NCI-H128 (cell line): ENCODE measurements around the gene HOXD1.

Experiments
- DNase-seq: peaks from one replicate; lab custom pipeline; 2025; ENCODE audit not compliant: unreplicated experiment; lab: John Stamatoyannopoulos, UW

HOXD1 gene

DNA sequence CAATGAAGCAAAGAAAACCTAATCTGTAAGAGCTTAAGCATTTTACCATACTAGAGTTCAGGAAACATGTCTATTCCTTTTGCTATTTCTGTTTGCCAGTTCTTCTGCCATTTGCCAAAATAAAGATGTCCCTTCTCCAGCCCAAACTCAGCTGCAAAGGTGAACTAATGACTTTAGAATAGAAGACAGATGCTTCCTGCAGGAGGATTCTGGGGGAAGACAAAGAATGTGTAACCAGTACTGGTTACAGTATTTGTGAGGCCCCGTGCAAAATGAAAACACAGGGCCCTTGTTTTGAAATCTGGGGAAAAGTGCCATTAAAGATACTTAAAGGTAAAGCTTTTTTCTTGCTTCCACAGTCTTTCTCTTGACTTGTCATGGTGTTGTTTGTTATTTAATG lies 46.5 kb downstream of the HOXD1 start:
- DNase-seq = no peak

DNA sequence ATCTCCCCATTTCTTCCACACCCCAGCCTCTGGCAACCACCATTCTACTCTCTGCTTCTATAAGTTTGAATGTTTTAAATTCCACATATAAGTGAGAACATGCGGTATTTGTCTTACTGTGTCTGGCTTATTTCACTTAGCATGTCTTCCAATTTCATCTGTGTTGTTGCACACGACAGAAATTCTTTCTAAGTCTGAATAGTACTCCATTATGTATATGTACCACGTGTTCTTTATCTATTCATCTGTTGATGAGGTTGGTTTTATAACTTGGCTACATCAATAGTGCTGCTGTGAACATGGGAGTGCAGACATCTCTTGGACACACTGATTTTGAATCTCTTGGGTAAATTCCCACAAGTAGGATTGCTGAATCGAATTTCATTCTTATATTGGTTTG lies 49.0 kb downstream of the HOXD1 start:
- DNase-seq = no peak

DNA sequence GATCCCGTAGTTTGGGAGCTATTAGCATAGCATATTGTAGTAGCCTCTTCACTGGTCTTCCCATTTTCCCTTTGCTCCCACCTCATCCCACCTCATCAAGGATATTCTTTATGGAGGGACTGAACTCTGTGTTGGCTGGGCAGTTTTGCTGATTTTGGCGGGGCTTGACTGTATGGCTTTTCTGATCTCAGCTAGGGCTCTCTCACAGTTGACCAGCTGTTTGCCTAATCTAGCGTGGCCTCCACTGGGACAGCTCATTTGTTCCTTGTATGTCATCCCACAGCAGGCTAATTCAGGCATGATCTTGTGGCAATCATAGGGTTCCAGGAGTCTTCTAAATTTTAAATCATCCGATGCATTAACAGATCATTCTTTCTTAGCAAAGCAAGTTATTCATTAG lies 50.6 kb downstream of the HOXD1 start:
- no peak for DNase-seq

DNA sequence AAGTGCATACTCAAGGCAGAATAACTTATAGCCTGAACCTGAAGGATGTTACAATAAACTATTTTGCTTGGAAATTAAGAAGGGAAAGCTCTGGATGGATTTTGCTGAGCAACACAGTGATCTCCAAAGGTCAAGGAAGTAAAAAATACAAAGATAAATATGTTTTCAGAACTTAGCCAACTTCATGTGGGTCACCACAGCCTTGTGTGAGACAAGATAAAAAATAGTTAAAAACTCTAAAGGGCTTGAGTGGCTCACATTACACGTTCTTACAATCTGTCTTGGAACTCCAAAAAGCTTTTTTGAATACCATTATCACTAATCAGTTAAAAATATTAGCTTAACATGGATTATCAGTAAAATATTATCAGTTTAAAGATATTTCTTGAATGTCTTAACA lies 51.8 kb downstream of the HOXD1 start:
- DNase-seq = no peak
